HEK293 (cell line): ENCODE data around the gene TASP1.

ENCODE experiments used
- CTCF ChIP-seq: fragments of 450-650 bp; formaldehyde crosslinking; IDR thresholded peaks from 2 replicates; pipeline ENCODE4 v1.5.1; 2016; ENCODE audit warnings: missing biosample characterization, missing genetic modification characterization
- ELK4 ChIP-seq: IDR thresholded peaks from 2 replicates; pipeline ENCODE4 v1.6.1; 2011; ENCODE audit warnings: mild to moderate bottlenecking, low read depth, low read length, borderline replicate concordance
- REST ChIP-seq: fragments of 450-650 bp; formaldehyde crosslinking; IDR thresholded peaks from 2 replicates; pipeline ENCODE4 v1.5.1; 2016; ENCODE audit warnings: missing biosample characterization, missing genetic modification characterization
- YY1 ChIP-seq: fragments of 450-650 bp; formaldehyde crosslinking; IDR thresholded peaks from 2 replicates; pipeline ENCODE4 v1.5.1; 2018; ENCODE audit warnings: missing biosample characterization, missing genetic modification characterization
- YY2 ChIP-seq: fragments of 450-650 bp; formaldehyde crosslinking; IDR thresholded peaks from 2 replicates; pipeline ENCODE4 v1.5.1; 2016; ENCODE audit warnings: missing biosample characterization, missing genetic modification characterization
- ZBTB17 ChIP-seq: fragments of 450-650 bp; formaldehyde crosslinking; IDR thresholded peaks from 2 replicates; pipeline ENCODE4 v1.5.1; 2016; ENCODE audit warnings: missing biosample characterization, missing genetic modification characterization
- ZFP3 ChIP-seq: fragments of 450-650 bp; formaldehyde crosslinking; IDR thresholded peaks from 2 replicates; pipeline ENCODE4 v1.5.1; 2016; ENCODE audit warnings: low read depth, missing biosample characterization, missing genetic modification characterization
- ZNF169 ChIP-seq: fragments of 450-650 bp; formaldehyde crosslinking; IDR thresholded peaks from 2 replicates; pipeline ENCODE4 v1.5.1; 2016; ENCODE audit warnings: missing biosample characterization, missing genetic modification characterization
- ZNF211 ChIP-seq: fragments of 450-650 bp; formaldehyde crosslinking; IDR thresholded peaks from 2 replicates; pipeline ENCODE4 v1.5.1; 2016; ENCODE audit warnings: low read depth, missing biosample characterization, missing genetic modification characterization
- ZNF473 ChIP-seq: fragments of 450-650 bp; formaldehyde crosslinking; IDR thresholded peaks from 2 replicates; pipeline ENCODE4 v1.5.1; 2017; ENCODE audit warnings: missing biosample characterization, missing genetic modification characterization
- ZNF792 ChIP-seq: fragments of 450-650 bp; formaldehyde crosslinking; IDR thresholded peaks from 2 replicates; pipeline ENCODE4 v1.5.1; 2016; ENCODE audit warnings: missing biosample characterization, missing genetic modification characterization
- TF ChIP-seq, protein P1 (sequence below): fragments of 450-650 bp; formaldehyde crosslinking; IDR thresholded peaks from 2 replicates; pipeline ENCODE4 v1.5.1; 2016; ENCODE audit warnings: missing biosample characterization, missing genetic modification characterization

GRCh38 chr20:13349235-13349604 lies 289.5 kb downstream of the TASP1 start:
- TF ChIP-seq ZNF473 (tag by site-specific recombination) (no peak), YY2 (tag by site-specific recombination) (no peak), ZNF169 (tag by site-specific recombination) (no peak), CTCF (tag by site-specific recombination) (no peak), ELK4 (no peak), ZBTB17 (no peak), ZNF792 (tag by site-specific recombination) (no peak), ZNF211 (tag by site-specific recombination) (no peak), REST (tag by site-specific recombination) (no peak), YY1 (tag by site-specific recombination) (no peak), ZFP3 (tag by site-specific recombination) (no peak)
- TF ChIP-seq, protein P1, sequence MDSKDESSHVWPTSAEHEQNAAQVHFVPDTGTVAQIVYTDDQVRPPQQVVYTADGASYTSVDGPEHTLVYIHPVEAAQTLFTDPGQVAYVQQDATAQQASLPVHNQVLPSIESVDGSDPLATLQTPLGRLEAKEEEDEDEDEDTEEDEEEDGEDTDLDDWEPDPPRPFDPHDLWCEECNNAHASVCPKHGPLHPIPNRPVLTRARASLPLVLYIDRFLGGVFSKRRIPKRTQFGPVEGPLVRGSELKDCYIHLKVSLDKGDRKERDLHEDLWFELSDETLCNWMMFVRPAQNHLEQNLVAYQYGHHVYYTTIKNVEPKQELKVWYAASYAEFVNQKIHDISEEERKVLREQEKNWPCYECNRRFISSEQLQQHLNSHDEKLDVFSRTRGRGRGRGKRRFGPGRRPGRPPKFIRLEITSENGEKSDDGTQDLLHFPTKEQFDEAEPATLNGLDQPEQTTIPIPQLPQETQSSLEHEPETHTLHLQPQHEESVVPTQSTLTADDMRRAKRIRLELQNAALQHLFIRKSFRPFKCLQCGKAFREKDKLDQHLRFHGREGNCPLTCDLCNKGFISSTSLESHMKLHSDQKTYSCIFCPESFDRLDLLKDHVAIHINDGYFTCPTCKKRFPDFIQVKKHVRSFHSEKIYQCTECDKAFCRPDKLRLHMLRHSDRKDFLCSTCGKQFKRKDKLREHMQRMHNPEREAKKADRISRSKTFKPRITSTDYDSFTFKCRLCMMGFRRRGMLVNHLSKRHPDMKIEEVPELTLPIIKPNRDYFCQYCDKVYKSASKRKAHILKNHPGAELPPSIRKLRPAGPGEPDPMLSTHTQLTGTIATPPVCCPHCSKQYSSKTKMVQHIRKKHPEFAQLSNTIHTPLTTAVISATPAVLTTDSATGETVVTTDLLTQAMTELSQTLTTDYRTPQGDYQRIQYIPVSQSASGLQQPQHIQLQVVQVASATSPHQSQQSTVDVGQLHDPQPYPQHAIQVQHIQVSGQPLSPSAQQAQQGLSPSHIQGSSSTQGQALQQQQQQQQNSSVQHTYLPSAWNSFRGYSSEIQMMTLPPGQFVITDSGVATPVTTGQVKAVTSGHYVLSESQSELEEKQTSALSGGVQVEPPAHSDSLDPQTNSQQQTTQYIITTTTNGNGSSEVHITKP (tag by site-specific recombination) = no peak
